ENCODE data around the gene HIF3A.

Gene HIF3A

GRCh38 chr19:46384396-46384795 is 87.6 kb downstream of the HIF3A start:
- peaks cover 92% of the 10 kb centered on the region for H3K36me3 ChIP-seq (ENCODE audit: insufficient read depth, low read length)
- H3K9ac ChIP-seq (ENCODE audit: low read length) = no peak overlapping the region
- no peak for TF ChIP-seq EZH2 (IDR thresholded peaks at IDR 0.05; ENCODE audit: borderline replicate concordance, low read length)
- no peak for TF ChIP-seq CTCF (IDR thresholded peaks at IDR 0.05; ENCODE audit: low read length)
- H3K27me3 ChIP-seq (ENCODE audit: insufficient read depth, low read length) = no peaks in the 10 kb centered on the region
- no peak overlapping the region for H3K4me2 ChIP-seq (ENCODE audit: low read length)
- no peaks in the 10 kb centered on the region for H3K9me3 ChIP-seq (ENCODE audit: low read length)
- no peak overlapping the region for H2AFZ ChIP-seq (ENCODE audit: low read length)
- H3K9me2 ChIP-seq (ENCODE audit: low read depth, low read length) = no peaks in the 10 kb centered on the region
- H4K20me1 ChIP-seq (ENCODE audit: insufficient read depth, low read length) = no peaks in the 10 kb centered on the region
- no peaks in the 10 kb centered on the region for H3F3A ChIP-seq (ENCODE audit: insufficient read depth, low read length)
- no peaks in the 10 kb centered on the region for H3K4me1 ChIP-seq (ENCODE audit: insufficient read depth, low read length, severe bottlenecking)
- H3K4me3 ChIP-seq (ENCODE audit: low read depth, low read length, poor library complexity, severe bottlenecking) = no peak overlapping the region
- no peak overlapping the region for H3K27ac ChIP-seq (ENCODE audit: low read depth, low read length, poor library complexity, severe bottlenecking)
- H3K79me2 ChIP-seq (ENCODE audit: insufficient read depth, low read length) = no peaks in the 10 kb centered on the region

GRCh38 chr19:46385636-46386035 is 88.8 kb downstream of the HIF3A start:
- Histone ChIP-seq H3K27ac (ENCODE audit: low read depth, low read length, poor library complexity, severe bottlenecking) (no peak overlapping the region), H3K4me1 (ENCODE audit: insufficient read depth, low read length, severe bottlenecking) (no peaks in the 10 kb centered on the region), H2AFZ (ENCODE audit: low read length) (no peak overlapping the region), H3K9me2 (ENCODE audit: low read depth, low read length) (no peaks in the 10 kb centered on the region), H3K4me2 (ENCODE audit: low read length) (no peak overlapping the region), H3K27me3 (ENCODE audit: insufficient read depth, low read length) (no peaks in the 10 kb centered on the region), H3K36me3 (ENCODE audit: insufficient read depth, low read length) (peaks cover 92% of the 10 kb centered on the region), H3K79me2 (ENCODE audit: insufficient read depth, low read length) (no peaks in the 10 kb centered on the region), H3K4me3 (ENCODE audit: low read depth, low read length, poor library complexity, severe bottlenecking) (no peak overlapping the region), H3K9ac (ENCODE audit: low read length) (no peak overlapping the region), H3K9me3 (ENCODE audit: low read length) (no peaks in the 10 kb centered on the region), H3F3A (ENCODE audit: insufficient read depth, low read length) (no peaks in the 10 kb centered on the region), H4K20me1 (ENCODE audit: insufficient read depth, low read length) (no peaks in the 10 kb centered on the region)
- no peak for TF ChIP-seq EZH2 (IDR thresholded peaks at IDR 0.05; ENCODE audit: borderline replicate concordance, low read length)

- no peak overlapping the region for H2AFZ ChIP-seq (ENCODE audit: low read length)
- H3K9me2 ChIP-seq (ENCODE audit: low read depth, low read length) = no peaks in the 10 kb centered on the region
- no peaks in the 10 kb centered on the region for H3K9me3 ChIP-seq (ENCODE audit: low read length)
- H4K20me1 ChIP-seq (ENCODE audit: insufficient read depth, low read length) = no peaks in the 10 kb centered on the region
- no peaks in the 10 kb centered on the region for H3K4me1 ChIP-seq (ENCODE audit: insufficient read depth, low read length, severe bottlenecking)
- no peak for TF ChIP-seq CTCF (IDR thresholded peaks at IDR 0.05; ENCODE audit: low read length)
- no peak for TF ChIP-seq EZH2 (IDR thresholded peaks at IDR 0.05; ENCODE audit: borderline replicate concordance, low read length)
- peaks cover 92% of the 10 kb centered on the region for H3K36me3 ChIP-seq (ENCODE audit: insufficient read depth, low read length)
- H3K4me3 ChIP-seq (ENCODE audit: low read depth, low read length, poor library complexity, severe bottlenecking) = no peak overlapping the region
- no peaks in the 10 kb centered on the region for H3F3A ChIP-seq (ENCODE audit: insufficient read depth, low read length)
- H3K4me2 ChIP-seq (ENCODE audit: low read length) = no peak overlapping the region
- H3K27ac ChIP-seq (ENCODE audit: low read depth, low read length, poor library complexity, severe bottlenecking) = no peak overlapping the region
- H3K9ac ChIP-seq (ENCODE audit: low read length) = no peak overlapping the region
- H3K27me3 ChIP-seq (ENCODE audit: insufficient read depth, low read length) = no peaks in the 10 kb centered on the region
- H3K79me2 ChIP-seq (ENCODE audit: insufficient read depth, low read length) = no peaks in the 10 kb centered on the region
Observed at GRCh38 chr19:46386151-46386550, 89.3 kb downstream of the HIF3A start.

GRCh38 chr19:46386996-46387712 is 90.3 kb downstream of the HIF3A start:
- H2AFZ ChIP-seq (ENCODE audit: low read length) = no peak overlapping the region
- no peak overlapping the region for H3K4me3 ChIP-seq (ENCODE audit: low read depth, low read length, poor library complexity, severe bottlenecking)
- no peaks in the 10 kb centered on the region for H3K79me2 ChIP-seq (ENCODE audit: insufficient read depth, low read length)
- no peak overlapping the region for H3K27ac ChIP-seq (ENCODE audit: low read depth, low read length, poor library complexity, severe bottlenecking)
- no peaks in the 10 kb centered on the region for H3K4me1 ChIP-seq (ENCODE audit: insufficient read depth, low read length, severe bottlenecking)
- H3K9me3 ChIP-seq (ENCODE audit: low read length) = no peaks in the 10 kb centered on the region
- peaks cover 89% of the 10 kb centered on the region for H3K36me3 ChIP-seq (ENCODE audit: insufficient read depth, low read length)
- no peaks in the 10 kb centered on the region for H3K9me2 ChIP-seq (ENCODE audit: low read depth, low read length)
- TF ChIP-seq EZH2 (IDR thresholded peaks at IDR 0.05; ENCODE audit: borderline replicate concordance, low read length) = no peak
- no peak for TF ChIP-seq CTCF (IDR thresholded peaks at IDR 0.05; ENCODE audit: low read length)
- no peak overlapping the region for H3K4me2 ChIP-seq (ENCODE audit: low read length)
- no peaks in the 10 kb centered on the region for H3F3A ChIP-seq (ENCODE audit: insufficient read depth, low read length)
- no peaks in the 10 kb centered on the region for H4K20me1 ChIP-seq (ENCODE audit: insufficient read depth, low read length)
- H3K9ac ChIP-seq (ENCODE audit: low read length) = no peak overlapping the region
- H3K27me3 ChIP-seq (ENCODE audit: insufficient read depth, low read length) = no peaks in the 10 kb centered on the region
